ENCODE results near the gene ARSI. TPM values are rescaled to one million over a fixed set of nuclear protein-coding genes. Genes with fewer than 3 reads are reported as not detected.

ARSI gene
- total RNA-seq, 1 donor from 2014 or later, result 4.2 TPM

DNA sequence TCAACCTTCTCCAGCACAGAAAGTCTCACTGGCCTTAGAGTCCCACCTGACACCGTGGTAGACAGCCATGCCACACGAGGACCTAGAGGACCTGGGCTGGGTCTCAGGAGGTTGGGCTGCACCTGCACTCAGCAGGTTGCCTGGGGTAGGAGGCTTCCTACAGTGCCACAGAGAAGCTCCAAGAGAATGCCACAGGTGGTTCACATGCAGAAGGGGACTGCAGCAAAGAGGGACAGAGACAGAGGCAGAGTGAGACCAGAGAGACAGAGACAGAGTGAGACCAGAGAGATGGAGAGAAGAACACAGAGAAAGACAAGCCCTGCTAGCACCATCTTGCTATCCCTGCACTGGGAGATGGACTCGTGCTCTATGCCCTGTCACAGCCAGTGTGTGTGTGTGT, 18.8 kb downstream of the ARSI start:
- H3K9ac ChIP-seq, result no peak overlapping the region
- no peak overlapping the region for H3K27ac ChIP-seq
- H3K27me3 ChIP-seq, result no peaks in the 10 kb centered on the region

DNA sequence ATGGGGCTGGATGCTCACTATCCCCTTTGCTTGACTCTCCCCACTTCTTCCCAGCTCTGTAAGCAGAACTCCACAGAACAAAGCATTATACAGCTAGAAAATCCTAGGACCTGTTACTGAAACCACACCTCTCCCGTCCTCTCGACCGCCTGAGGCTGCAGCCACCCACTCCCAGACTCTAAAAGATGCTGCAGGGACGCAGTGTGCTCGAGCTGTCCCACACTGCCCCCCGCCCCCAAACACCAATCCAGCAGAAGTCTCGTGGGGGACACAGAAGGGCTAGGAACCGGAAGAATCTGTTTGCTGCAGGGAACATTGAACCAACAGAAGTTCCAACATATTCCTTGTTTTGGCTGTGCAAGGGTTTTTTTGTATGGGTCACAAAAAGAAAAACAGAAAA, 20.7 kb downstream of the ARSI start:
- no peak overlapping the region for H3K4me3 ChIP-seq
- H3K27me3 ChIP-seq, result no peaks in the 10 kb centered on the region
- H3K9ac ChIP-seq, result no peak overlapping the region
- Mint-ChIP-seq H3K9me3 (no peaks in the 10 kb centered on the region), H3K27me3 (ENCODE audit: insufficient read depth, low read depth) (peaks cover 7% of the 10 kb centered on the region), H3K36me3 (no peaks in the 10 kb centered on the region), H3K4me1 (peaks cover 69% of the 10 kb centered on the region), H3K4me3 (no peak overlapping the region), H3K27ac (no peak overlapping the region)
- TF ChIP-seq EZH2phosphoT487 (IDR thresholded peaks at IDR 0.05), result no peak
- TF ChIP-seq EZH2 (IDR thresholded peaks at IDR 0.05), result no peak
- TF ChIP-seq, protein P1, sequence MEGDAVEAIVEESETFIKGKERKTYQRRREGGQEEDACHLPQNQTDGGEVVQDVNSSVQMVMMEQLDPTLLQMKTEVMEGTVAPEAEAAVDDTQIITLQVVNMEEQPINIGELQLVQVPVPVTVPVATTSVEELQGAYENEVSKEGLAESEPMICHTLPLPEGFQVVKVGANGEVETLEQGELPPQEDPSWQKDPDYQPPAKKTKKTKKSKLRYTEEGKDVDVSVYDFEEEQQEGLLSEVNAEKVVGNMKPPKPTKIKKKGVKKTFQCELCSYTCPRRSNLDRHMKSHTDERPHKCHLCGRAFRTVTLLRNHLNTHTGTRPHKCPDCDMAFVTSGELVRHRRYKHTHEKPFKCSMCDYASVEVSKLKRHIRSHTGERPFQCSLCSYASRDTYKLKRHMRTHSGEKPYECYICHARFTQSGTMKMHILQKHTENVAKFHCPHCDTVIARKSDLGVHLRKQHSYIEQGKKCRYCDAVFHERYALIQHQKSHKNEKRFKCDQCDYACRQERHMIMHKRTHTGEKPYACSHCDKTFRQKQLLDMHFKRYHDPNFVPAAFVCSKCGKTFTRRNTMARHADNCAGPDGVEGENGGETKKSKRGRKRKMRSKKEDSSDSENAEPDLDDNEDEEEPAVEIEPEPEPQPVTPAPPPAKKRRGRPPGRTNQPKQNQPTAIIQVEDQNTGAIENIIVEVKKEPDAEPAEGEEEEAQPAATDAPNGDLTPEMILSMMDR (IDR thresholded peaks at IDR 0.05), result no peak
- DNase-seq (ENCODE audit: low spot score), result no peak
- H3K79me2 ChIP-seq (ENCODE audit: low read depth), result no peaks in the 10 kb centered on the region
- no peaks in the 10 kb centered on the region for H3K9me3 ChIP-seq (ENCODE audit: low read depth)
- H3F3A ChIP-seq (ENCODE audit: low read depth), result no peaks in the 10 kb centered on the region
- no peaks in the 10 kb centered on the region for H3K36me3 ChIP-seq
- no peaks in the 10 kb centered on the region for H4K20me1 ChIP-seq (ENCODE audit: low read depth)
- H3K4me1 ChIP-seq, result peaks cover 8% of the 10 kb centered on the region
- H2AFZ ChIP-seq (replicated peaks), result no peak overlapping the region
- H3K4me2 ChIP-seq, result no peak overlapping the region
- no peak overlapping the region for H3K27ac ChIP-seq

More for the DNA sequence above, 18.8 kb downstream of the ARSI start:
- Histone ChIP-seq H3K4me1 (peaks cover 8% of the 10 kb centered on the region), H3F3A (ENCODE audit: low read depth) (no peaks in the 10 kb centered on the region), H4K20me1 (ENCODE audit: low read depth) (no peaks in the 10 kb centered on the region), H3K36me3 (no peaks in the 10 kb centered on the region), H3K9me3 (ENCODE audit: low read depth) (no peaks in the 10 kb centered on the region), H3K79me2 (ENCODE audit: low read depth) (no peaks in the 10 kb centered on the region), H3K4me2 (no peak overlapping the region), H2AFZ (replicated peaks) (no peak overlapping the region), H3K4me3 (no peak overlapping the region)
- Mint-ChIP-seq H3K9me3 (no peaks in the 10 kb centered on the region), H3K36me3 (no peaks in the 10 kb centered on the region), H3K4me1 (peaks cover 69% of the 10 kb centered on the region), H3K27me3 (ENCODE audit: insufficient read depth, low read depth) (peaks cover 3% of the 10 kb centered on the region), H3K27ac (peak overlapping the region; percentile 11), H3K4me3 (no peak overlapping the region)
- TF ChIP-seq EZH2 (IDR thresholded peaks at IDR 0.05), result no peak
- DNase-seq (ENCODE audit: low spot score), result no peak

DNA sequence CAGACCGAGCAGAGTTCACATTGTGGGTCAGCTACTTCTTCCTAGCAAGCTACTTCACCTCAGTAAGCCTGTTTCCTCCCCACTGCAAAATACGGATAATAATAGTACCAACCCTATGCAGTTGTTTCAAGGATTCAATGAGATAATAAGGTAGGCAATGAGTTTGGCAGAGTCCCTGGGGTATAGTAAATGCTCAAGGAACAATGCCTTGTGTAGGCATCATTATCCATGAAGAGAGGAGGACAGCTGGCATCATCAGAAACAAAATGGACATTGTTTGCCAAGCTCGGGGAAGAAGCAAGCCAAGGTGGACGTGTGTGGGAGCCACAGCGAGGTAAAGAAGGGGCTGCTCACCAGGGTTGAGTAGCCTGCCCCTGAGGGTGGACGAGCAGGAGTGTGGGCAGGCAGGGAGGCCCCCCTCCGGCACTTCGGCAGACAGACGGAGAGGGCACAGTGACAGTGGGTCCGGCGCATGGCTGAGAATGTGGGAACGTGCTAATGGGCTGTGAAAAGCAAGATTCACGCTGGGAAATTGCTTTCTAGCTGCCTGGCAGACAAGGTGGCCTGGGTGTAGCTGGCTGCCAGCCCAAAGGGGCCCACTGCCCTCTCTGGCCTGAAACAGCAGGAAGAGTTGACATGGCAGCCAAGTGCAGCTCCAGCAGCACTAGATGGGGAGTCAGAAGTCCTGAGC, 23.2 kb downstream of the ARSI start:
- Histone ChIP-seq H3K9me3 (ENCODE audit: low read depth) (no peaks in the 10 kb centered on the region), H3K9ac (no peak overlapping the region), H3K27me3 (no peaks in the 10 kb centered on the region), H3K36me3 (no peaks in the 10 kb centered on the region), H3K27ac (no peak overlapping the region), H3K79me2 (ENCODE audit: low read depth) (no peaks in the 10 kb centered on the region), H3K4me2 (no peak overlapping the region), H3F3A (ENCODE audit: low read depth) (no peaks in the 10 kb centered on the region), H2AFZ (replicated peaks) (no peak overlapping the region), H3K4me3 (no peak overlapping the region), H4K20me1 (ENCODE audit: low read depth) (no peaks in the 10 kb centered on the region), H3K4me1 (peaks cover 8% of the 10 kb centered on the region)
- no peaks in the 10 kb centered on the region for H3K9me3 Mint-ChIP-seq
- H3K4me1 Mint-ChIP-seq, result peaks cover 57% of the 10 kb centered on the region
- H3K27ac Mint-ChIP-seq, result peak overlapping the region; percentile 68
- no peaks in the 10 kb centered on the region for H3K36me3 Mint-ChIP-seq
- TF ChIP-seq, protein P1 (IDR thresholded peaks at IDR 0.05), result no peak
- DNase-seq (ENCODE audit: low spot score), result no peak
- peaks cover 15% of the 10 kb centered on the region for H3K27me3 Mint-ChIP-seq (ENCODE audit: insufficient read depth, low read depth)
- H3K4me3 Mint-ChIP-seq, result no peak overlapping the region

DNA sequence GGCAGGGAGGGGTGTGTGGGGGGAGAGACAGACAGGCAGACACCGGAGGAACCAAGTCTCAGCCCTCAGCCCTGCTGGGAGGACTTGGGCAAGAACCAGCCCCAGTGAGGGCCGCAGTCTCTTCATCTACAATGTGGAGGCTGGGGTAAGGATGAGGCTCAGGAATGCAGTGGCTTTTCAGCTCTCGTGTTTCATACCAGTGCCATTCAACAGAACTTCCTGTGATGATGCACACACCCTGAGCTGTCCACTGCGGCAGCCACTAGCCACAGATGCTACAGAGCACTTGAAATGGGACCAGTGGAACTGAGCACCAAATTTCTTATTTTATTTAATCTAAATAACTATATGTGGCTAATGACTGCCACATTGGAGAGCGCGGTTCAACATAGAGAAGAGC, 23.8 kb downstream of the ARSI start:
- Histone ChIP-seq H3K4me2 (no peak overlapping the region), H3K27ac (no peak overlapping the region), H2AFZ (replicated peaks) (no peak overlapping the region)

More for the DNA sequence above, 23.8 kb downstream of the ARSI start:
- no peak overlapping the region for H3K4me3 ChIP-seq
- Mint-ChIP-seq H3K27ac (peak overlapping the region; percentile 36), H3K4me1 (peaks cover 53% of the 10 kb centered on the region), H3K9me3 (no peaks in the 10 kb centered on the region), H3K27me3 (ENCODE audit: insufficient read depth, low read depth) (peaks cover 15% of the 10 kb centered on the region), H3K36me3 (no peaks in the 10 kb centered on the region), H3K4me3 (no peak overlapping the region)
- no peaks in the 10 kb centered on the region for H3K79me2 ChIP-seq (ENCODE audit: low read depth)
- H3K9me3 ChIP-seq (ENCODE audit: low read depth), result no peaks in the 10 kb centered on the region
- no peaks in the 10 kb centered on the region for H3F3A ChIP-seq (ENCODE audit: low read depth)
- H4K20me1 ChIP-seq (ENCODE audit: low read depth), result no peaks in the 10 kb centered on the region
- peaks cover 8% of the 10 kb centered on the region for H3K4me1 ChIP-seq
- no peak overlapping the region for H3K9ac ChIP-seq
- TF ChIP-seq, protein P1 (IDR thresholded peaks at IDR 0.05), result no peak
- TF ChIP-seq EZH2phosphoT487 (IDR thresholded peaks at IDR 0.05), result no peak
- TF ChIP-seq EZH2 (IDR thresholded peaks at IDR 0.05), result no peak
- no peak for DNase-seq (ENCODE audit: low spot score)
- H3K36me3 ChIP-seq, result no peaks in the 10 kb centered on the region
- H3K27me3 ChIP-seq, result no peaks in the 10 kb centered on the region

Measured in neural progenitor cell (in vitro differentiated cells).